Activated CD4-positive, alpha-beta T cell treated with anti-CD3 and anti-CD28 coated beads, Interleukin-2, amount 50 U/mL, for 1 hour (primary cell): ENCODE results near the gene PUM1.

Experiments used
- DNase-seq: peaks from one replicate; pipeline ENCODE4 v3.0.0-alpha.2; 2020

The PUM1 gene

DNA sequence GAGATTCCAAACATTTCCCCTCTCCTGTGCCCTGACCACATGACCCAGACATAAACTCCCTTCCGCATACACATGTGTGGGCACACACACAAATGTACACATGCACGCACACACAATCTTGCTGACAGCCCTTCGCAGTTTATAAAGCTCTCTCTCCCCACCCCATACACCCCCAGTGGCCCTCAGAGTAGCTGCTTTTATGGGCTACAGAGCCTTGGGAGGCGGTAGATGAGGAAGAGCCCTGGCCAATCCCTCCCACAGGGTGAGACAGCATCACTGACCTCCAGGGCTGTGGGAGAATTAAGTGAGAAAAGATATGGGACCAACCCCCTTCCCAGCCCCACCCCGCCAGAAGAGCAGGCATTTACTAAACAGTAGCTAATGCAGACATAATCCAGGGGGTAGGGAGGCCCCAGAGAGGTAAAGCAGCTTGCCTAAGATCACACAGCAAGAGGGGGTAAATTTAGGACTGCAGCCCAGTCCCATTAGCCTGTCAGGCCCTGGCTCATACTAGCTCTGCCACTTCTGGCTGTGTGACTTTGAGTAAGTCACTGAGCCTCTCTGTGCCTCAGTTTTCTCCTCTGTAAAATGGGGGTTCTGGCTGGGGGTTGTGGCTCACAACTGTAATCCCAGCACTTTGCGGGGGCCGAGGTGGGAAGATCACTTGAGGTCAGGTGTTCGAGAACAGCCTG is 162.0 kb downstream of the PUM1 start:
- DNase-seq = no peak

- DNase-seq = no peak
Observed at GRCh38 chr1:30902593-30903290, 162.8 kb downstream of the PUM1 start.

DNA sequence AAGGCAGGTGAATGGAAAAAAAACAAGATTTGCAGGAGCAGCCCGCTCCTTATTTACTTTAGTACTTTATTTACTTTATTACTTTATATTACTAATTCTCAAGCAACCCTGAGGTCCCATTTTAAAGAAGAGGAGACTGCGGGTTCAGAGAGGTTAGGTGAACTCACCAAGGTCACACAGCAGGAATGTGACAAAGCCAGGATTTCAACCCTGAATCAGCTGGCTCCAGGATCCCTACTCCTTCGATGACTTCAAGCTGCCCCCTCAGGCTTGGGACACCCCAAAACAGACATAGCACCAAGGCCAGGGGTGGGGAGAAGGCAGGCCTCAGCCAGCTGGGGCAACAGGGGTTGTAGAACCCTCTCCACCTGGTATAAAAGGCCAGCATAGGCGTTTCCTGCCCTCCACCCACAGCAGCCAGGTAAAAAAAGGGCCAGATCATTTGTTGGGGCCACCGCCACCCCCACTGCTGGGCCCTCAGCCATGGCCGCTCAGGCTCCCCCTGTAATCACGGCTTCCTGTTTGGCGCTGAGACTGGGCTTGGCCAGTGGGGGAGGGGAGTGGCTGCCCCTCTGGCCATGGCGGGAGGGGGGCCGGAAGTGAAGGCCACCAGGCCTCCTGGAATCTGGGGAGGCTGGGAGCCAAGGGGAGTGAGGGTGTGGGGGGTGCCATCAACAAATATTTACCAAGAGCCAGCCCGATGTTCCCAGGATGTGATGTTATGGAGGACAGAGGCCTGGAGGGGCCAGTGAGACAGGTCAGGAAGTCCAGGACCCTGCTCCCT is 163.5 kb downstream of the PUM1 start:
- no peak for DNase-seq

DNA sequence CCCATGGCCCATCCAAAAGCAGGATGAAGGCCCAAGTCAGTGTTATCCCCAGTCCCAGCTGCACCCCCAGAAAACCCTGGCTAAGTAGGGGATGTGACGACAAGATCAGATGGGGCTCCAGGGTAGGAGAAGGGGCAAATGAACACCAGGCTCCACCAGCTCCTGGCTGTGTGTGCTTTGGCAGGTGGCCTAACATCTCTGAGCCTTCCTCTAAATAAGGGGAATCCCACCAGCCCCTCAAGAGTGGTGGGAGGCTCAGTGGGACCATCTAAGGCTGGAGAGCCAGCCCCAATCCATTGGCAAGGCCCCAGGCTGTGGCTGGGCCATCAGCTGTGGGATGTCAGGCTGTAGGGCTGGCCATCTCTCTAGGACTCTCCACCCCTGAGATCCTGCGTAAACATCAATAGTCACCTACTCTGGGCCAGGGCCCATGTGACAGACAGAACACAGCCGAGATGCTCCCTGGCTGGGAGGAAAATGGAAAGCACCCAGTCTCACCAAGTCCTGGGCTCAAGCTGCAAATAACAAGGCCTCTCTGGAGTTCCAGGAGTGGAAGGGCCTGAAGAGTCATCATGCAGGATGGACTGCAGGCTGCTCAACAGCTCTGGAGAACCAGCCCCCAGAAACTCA is 164.5 kb downstream of the PUM1 start:
- DNase-seq = no peak

DNA sequence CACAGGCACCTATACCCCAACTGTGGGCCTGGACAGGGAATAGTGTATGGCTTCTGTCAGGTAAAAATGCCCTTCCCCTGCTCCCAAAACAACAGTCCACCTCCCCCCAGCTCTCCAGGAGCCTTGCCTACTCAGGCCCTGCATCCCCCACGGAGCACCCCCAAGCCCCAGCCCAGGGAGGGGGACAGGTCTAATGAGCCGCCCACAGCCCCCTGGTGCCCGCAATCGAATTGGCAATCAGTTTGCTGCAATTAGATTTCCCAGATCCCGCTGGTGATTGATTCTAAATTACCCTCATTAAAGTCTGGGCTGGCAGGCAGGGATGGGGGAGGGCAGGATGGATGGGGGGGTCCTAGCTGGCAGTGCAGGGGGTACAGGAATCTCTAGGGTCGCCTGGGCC is 165.0 kb downstream of the PUM1 start:
- DNase-seq = no peak

- no peak for DNase-seq
Observed at GRCh38 chr1:30899577-30900389, 165.7 kb downstream of the PUM1 start.

DNA sequence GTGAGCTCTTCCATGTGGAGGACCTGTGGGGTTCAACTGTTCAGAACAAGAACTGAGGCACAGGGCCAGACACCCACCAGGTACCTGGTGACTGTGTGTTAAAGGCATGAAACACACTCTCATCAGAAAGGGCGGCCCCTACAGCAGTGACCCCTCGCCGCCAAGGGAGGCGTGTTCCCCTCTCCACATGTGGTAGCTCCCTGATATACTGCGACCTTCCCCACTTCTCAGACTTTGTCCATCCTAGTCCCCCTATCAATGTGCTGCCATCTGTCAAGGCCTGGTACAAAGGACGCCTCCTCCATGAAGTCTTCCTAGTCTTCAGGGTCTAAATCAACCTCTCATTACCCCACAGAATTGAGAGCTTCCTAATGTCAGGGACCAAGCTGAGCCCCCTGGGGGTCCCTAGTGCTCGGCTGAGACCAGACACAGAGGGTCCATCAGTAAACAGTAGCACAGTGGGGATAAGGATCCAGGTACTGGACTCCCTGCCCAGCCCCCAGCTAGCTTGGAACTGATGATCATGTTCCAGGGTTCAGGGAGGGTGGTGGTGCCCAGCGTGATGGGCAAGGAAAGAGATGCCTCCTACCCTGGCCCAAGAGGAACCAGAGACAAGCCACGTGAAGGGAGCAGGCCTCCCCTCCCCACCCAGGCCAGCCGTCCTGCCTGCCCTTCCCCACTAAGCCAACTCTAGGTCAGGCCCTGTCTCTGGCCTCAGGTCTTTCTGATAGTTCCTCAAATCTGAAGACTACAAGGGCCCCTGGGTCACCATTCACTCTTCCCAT is 167.3 kb downstream of the PUM1 start:
- DNase-seq = no peak

DNA sequence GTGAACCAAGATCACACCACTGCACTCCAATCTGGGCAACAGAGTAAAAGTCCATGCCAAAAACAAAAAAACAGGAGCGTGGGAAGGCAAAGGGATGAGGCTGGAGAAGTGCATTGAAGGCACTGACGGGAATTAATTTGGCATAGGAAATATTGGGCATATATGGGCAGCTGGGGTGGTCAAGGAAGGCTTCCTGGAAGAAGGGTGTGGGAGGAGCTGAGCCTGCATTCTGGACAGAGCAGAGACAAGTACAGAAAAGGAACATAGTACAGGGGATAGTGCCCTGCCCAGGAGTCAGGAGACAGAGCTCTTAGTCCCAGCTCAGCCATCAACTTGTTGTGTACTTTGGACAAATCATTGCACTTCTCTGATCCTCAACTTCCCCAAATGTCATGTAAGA is 168.6 kb downstream of the PUM1 start:
- DNase-seq = no peak

DNA sequence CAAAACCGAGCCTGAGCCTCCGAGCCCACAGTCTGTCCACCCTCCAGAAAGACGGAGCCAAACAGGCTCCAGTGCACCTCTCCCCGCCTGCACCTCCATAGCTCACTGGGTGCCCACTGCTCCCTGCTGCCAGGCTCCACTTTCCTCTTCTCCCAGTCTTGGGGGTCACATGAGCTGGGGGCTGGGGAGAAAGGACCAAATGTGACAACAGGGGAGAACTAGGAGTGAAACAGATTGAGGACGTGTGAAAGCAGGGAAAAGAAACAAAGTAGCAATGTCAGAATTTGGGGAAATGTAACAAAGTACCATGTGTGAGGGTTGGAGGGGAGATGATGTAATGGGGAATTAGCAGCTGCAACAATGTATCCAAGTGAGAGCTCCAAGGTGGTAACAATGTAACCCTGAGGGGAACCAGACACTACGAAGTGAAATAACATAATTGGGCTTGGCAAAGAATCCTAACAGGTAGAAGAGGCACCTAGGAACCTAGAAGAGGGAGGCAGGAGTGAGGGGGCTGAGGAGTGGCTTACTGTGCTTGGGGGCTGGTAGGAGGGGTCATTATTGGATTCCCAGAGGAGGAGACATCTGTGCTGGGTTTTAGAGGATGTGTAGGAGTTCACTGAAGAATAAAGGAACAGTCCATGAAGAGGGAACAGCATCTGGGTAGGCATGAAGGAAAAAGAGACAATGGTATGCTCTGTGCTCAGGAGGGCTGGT is 169.4 kb downstream of the PUM1 start:
- DNase-seq = no peak

GRCh38 chr1:30895382-30895943 is 170.1 kb downstream of the PUM1 start:
- no peak for DNase-seq

DNA sequence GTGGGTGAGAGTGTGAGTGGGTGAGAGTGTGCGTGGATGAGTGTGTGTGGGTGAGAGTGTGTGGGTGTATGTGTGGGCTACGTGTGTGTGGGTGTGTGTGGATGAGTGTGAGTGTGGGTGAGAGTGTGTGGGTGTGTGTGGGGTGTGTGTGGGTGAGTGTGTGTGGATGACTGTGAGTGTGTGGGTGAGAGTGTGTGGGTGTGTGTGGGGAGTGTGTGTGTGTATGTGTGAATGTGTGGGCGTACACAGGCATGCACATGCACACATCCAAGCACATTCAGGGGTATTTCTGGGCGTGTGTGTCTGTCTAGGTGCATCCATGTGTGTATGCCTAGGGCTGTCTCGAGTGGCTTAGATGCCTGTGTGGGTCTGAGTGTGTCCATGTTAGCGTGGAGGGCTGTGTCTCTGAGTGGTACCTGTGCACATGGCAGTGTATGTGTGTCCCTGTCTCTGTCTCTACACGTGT is 171.0 kb downstream of the PUM1 start:
- no peak for DNase-seq

GRCh38 chr1:30893776-30894507 is 171.6 kb downstream of the PUM1 start:
- no peak for DNase-seq

DNA sequence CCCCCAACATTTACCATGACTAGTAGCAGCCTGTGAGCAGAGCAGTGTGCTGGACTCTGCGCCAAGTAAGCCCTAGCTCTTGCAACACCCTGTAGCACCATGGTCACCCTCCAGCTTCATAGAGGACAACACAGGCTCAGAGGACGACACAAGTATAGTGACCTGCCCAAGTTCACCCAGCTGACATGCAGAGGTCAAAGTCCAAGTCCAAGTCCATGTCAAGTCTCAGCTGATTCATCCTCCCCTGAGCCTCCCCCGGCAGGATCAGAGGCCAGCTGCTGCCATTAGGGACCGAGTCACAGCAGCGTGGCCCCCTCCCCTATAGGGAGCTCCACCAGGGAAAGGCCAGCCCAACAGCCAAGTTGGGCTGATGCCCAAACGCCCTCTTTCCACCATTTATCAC is 172.8 kb downstream of the PUM1 start:
- no peak for DNase-seq

GRCh38 chr1:30891227-30891552 is 174.3 kb downstream of the PUM1 start:
- no peak for DNase-seq

DNA sequence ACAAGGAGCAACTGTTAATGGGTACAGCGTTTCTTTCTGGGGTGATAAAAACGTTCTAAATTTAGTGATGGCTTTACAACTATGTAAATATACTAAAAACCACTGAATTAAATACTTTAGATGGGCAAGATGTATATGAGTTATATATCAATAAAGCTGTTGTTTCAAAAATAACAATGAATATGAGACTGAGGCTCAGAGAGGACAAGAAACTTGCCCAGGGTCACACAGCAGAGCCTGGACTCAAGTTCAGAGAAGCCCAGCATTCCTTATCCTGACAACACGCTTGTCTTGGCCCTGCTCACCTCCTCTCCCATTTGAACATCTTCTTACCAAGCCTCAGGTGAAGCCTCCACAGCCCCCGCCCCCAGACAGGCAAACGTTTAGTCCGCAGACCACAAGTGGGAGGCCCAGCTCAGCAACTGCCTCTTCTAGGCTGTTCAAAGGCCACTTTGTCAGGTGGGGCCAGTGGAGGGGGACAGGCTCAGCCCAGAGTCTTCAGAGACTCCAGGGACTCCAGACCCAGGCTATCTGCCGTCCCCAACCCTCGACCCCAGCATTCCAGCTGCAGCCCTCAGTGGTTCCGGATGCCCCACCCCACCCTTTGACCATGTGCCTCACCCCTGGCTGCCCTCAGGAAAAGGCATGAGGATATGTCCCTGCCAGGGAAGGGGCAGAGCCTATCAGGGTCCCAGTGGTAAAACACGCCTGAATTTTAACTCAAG is 174.9 kb downstream of the PUM1 start:
- DNase-seq = no peak

GRCh38 chr1:30889511-30889910 is 176.0 kb downstream of the PUM1 start:
- no peak for DNase-seq

GRCh38 chr1:30888975-30889374 is 176.5 kb downstream of the PUM1 start:
- DNase-seq = no peak

GRCh38 chr1:30888391-30888790 is 177.1 kb downstream of the PUM1 start:
- no peak for DNase-seq
